Panc1 (cell line): ENCODE measurements around the gene SMOC2. TPM values are rescaled to one million over a fixed set of nuclear protein-coding genes. Genes with fewer than 3 reads are reported as not detected.
A peak's percentile ranks its signal among the peaks of the same experiment; 100 is the strongest.

Experiments used
- ATAC-seq: fragments of 200-7000 bp; cut with Tn5 transposase; 2 replicates; pipeline ENCODE4 v1.9.1; 2020; ENCODE audit warnings: mild to moderate bottlenecking, moderate library complexity
- BruUV-seq: library from RNA; stranded (reverse); fragments of 400-500 nt; replicated peaks from 2 replicates; lab custom pipeline; 2021; lab: Mats Ljungman, UMichigan
- CTCF ChIA-PET: fragments of 300-600 bp; sonication (Branson Sonifier 250); formaldehyde crosslinking; loops from one replicate; lab custom pipeline; 2022; ENCODE audit warnings: antibody characterized with exemption; lab: Charles Lee
- POLR2A ChIA-PET: fragments of 300-600 bp; sonication (Branson Sonifier 250); formaldehyde crosslinking; loops from one replicate; lab custom pipeline; 2022; ENCODE audit warnings: antibody characterized with exemption; lab: Charles Lee
- DNase-seq: peaks from one replicate; pipeline ENCODE4 v3.0.0-alpha.2; 2010; ENCODE audit warnings: low read depth, low spot score
- H3K27ac ChIP-seq: 2 replicates; pipeline ENCODE4 v1.5.1; 2011; ENCODE audit warnings: mild to moderate bottlenecking, low read length, inconsistent platforms
- H3K27me3 ChIP-seq: fragments of 200-500 bp; sonication (Bioruptor generic); 2 replicates; pipeline ENCODE4 v1.6.0; 2014; ENCODE audit warnings: low read length, inconsistent platforms; ENCODE audit not compliant: control insufficient read depth, insufficient read depth
- H3K36me3 ChIP-seq: fragments of 200-500 bp; sonication (Bioruptor generic); 2 replicates; pipeline ENCODE4 v1.5.1; 2014; ENCODE audit warnings: inconsistent platforms, mild to moderate bottlenecking, low read length, moderate library complexity; ENCODE audit not compliant: control insufficient read depth, insufficient read depth
- H3K4me1 ChIP-seq: 2 replicates; pipeline ENCODE4 v1.5.1; 2011; ENCODE audit warnings: inconsistent platforms, mild to moderate bottlenecking, low read length, moderate library complexity; ENCODE audit not compliant: control insufficient read depth, insufficient read depth
- H3K4me3 ChIP-seq, 2 experiments: 2 replicates each; pipeline ENCODE4 v1.5.1; 2011 to 2012; ENCODE audit warnings: low read depth in 2 of 2, low read length in 2 of 2, mild to moderate bottlenecking in 2 of 2, inconsistent platforms in 1 of 2, moderate library complexity in 1 of 2
- H3K9me3 ChIP-seq: fragments of 200-500 bp; sonication (Bioruptor generic); 2 replicates; pipeline ENCODE4 v1.5.1; 2014; ENCODE audit warnings: low read depth, mild to moderate bottlenecking, inconsistent platforms, low read length, moderate library complexity; ENCODE audit not compliant: control insufficient read depth, insufficient read depth
- CTCF ChIP-seq: fragments of 450-650 bp; IDR thresholded peaks from 2 replicates; pipeline ENCODE4 v1.5.1; 2017; ENCODE audit warnings: mild to moderate bottlenecking
- POLR2AphosphoS5 ChIP-seq: IDR thresholded peaks from 2 replicates; pipeline ENCODE4 v1.6.1; 2012; ENCODE audit warnings: mild to moderate bottlenecking, low read depth, low read length, moderate library complexity
- REST ChIP-seq, 2 experiments: IDR thresholded peaks; 2 replicates each; pipeline ENCODE4 v1.6.1; 2011 to 2012; ENCODE audit warnings: low read depth in 2 of 2, control low read depth in 1 of 2, low read length in 1 of 2, mild to moderate bottlenecking in 1 of 2, moderate library complexity in 1 of 2; ENCODE audit not compliant: insufficient read depth in 1 of 2
- SIN3A ChIP-seq: IDR thresholded peaks from 2 replicates; pipeline ENCODE4 v1.6.1; 2012; ENCODE audit warnings: low read depth, mild to moderate bottlenecking, low read length, moderate library complexity, borderline replicate concordance; ENCODE audit not compliant: insufficient read depth
- TCF7L2 ChIP-seq: IDR thresholded peaks from 2 replicates; pipeline ENCODE4 v1.6.1; 2011; ENCODE audit warnings: mild to moderate bottlenecking, low read depth, low read length, inconsistent platforms
- in situ Hi-C: cut with HindIII; loops from 2 replicates; pipeline ENCODE4 v1.10.0; 2016; ENCODE audit warnings: low sequenced_read_pairs, low pct_unique_long_range_greater_than_20kb
- intact Hi-C: fragments of 100-400 bp; cut with micrococcal nuclease; formaldehyde crosslinking; loops from one replicate; pipeline ENCODE4 v1.10.0; 2022; ENCODE audit not compliant: unreplicated experiment
- total RNA-seq: library from RNA; stranded (reverse); gene quantifications from one replicate; pipeline ENCODE4 v1.2.1, GENCODE V29; 2021; ENCODE audit not compliant: unreplicated experiment

The SMOC2 gene
- total RNA-seq, 1 experiment from 2014 or later, result 0.13 TPM

DNA sequence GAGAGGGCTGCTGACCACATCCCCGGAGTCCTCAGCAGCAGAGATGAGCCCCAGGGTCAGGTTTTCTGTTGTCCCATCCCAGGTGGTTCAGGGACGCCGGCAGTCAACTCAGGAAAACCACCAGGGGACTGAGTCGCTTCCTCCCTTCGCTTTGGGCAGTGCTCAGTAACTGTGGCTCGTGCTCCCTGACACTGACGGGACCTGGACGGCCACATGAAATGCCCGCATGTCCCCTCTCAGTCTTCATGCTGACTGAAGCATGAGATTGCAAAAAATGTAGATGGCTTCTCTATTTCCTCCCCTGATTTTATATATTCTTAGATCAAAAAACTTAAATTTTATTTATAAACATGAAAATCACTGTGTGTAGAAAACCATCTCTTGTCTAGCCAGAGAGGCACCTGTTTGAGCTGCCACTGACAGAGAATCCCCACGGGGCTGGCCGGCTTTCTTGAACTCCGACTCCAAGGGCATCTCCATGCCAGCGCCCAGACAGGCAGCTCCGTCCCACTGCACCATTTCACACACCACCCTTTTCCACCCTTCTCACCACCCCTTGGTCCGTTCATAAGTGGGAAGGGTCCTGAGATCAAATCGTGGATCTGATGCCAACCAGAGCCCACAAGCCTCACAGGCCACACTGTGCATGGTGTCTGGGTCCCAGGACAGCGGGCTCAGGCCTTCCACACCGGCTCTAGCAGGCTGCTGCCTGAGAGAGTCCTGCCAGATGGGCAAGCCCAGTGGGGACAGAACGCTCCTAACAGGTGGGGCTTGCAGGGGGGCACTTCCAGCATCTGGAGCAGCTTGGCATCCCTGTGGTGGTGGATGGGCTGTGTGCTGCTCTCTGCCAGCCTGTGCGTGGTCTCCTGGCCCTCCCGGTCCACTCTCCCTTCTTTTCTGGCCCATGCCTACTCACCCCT, 98.2 kb downstream of the SMOC2 start:
- CTCF ChIA-PET, result no interaction called here
- Histone ChIP-seq H3K9me3 (no peaks in the 10 kb centered on the region), H3K27me3 (peaks cover 14% of the 10 kb centered on the region), H3K4me3 (no peak overlapping the region), H3K27ac (no peak overlapping the region), H3K36me3 (no peaks in the 10 kb centered on the region), H3K4me1 (no peaks in the 10 kb centered on the region)
- ATAC-seq (peak; percentile 28; the same call in 1 of the 2 replicates), DNase-seq (no peak)
- intact Hi-C loops (no loop called here), in situ Hi-C loops (no loop called here)
- POLR2A ChIA-PET, result no interaction called here
- BruUV-seq, result no TSS peak
- no peak for TF ChIP-seq CTCF
- TF ChIP-seq TCF7L2, result no peak
- TF ChIP-seq SIN3A, result no peak
- no peak for TF ChIP-seq POLR2AphosphoS5
- no peak for TF ChIP-seq REST (IDR thresholded peaks at IDR 0.05; ENCODE audit: insufficient read depth in 1 of 2, low read depth in 2 of 2, low read length in 1 of 2)

GRCh38 chr6:168540713-168541291, 99.8 kb downstream of the SMOC2 start:
- no TSS peak for BruUV-seq
- DNase-seq, result no peak
- ChIA-PET POLR2A (no interaction called here), CTCF (no interaction called here)
- no peaks in the 10 kb centered on the region for H3K9me3 ChIP-seq
- H3K4me3 ChIP-seq, result no peak overlapping the region
- TF ChIP-seq POLR2AphosphoS5, result no peak
- no peak for TF ChIP-seq SIN3A
- TF ChIP-seq TCF7L2, result no peak
- TF ChIP-seq REST (IDR thresholded peaks at IDR 0.05; ENCODE audit: insufficient read depth in 1 of 2, low read depth in 2 of 2, low read length in 1 of 2), result no peak
- no peak for TF ChIP-seq CTCF
- no peaks in the 10 kb centered on the region for H3K4me1 ChIP-seq
- in situ Hi-C loops (no loop called here), intact Hi-C loops (no loop called here)
- no peak for ATAC-seq
- no peak overlapping the region for H3K27ac ChIP-seq
- peaks cover 14% of the 10 kb centered on the region for H3K27me3 ChIP-seq
- H3K36me3 ChIP-seq, result no peaks in the 10 kb centered on the region
